GM19099 (cell line): ENCODE results near the gene CXCR6.

Source experiments
- POLR2A ChIP-seq: IDR thresholded peaks from 3 replicates; pipeline ENCODE4 v1.6.1; 2011; ENCODE audit warnings: low read depth; ENCODE audit not compliant: insufficient read length; ENCODE audit errors: extremely low read depth

Gene CXCR6

DNA sequence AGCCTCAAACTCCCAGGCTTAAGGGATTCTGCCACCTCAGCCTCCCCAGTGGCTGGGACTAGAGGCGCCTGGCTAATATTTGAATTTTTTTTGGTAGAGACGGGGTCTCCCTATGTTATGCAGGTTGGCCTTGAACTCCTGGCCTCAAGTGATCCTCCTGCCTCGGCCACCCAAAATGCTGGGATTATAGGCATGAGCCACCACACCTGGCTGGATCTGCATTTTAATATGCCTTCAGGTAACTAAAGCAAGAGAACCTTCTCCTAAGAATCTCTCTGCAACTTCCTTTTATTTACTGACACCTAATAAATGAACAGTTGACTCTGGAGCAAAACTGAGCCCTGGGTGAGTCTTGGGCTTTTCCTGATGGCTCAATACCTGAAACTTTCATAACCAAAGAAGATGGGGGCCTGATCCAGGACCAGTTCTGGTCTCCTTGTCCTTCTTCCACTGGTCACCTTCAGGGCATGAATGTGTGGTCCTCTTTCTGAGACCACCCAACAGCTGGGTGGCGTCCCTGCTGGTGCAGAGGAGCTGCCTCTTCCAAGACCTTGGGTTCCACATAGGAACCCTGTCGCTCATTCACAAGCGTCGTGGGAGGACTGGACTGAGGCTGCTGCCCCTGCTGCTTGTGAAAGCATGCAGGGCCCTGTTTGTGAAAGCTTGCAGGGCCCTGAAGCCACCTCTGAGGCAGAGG lies 28.8 kb upstream of the CXCR6 start:
- no peak for TF ChIP-seq POLR2A

DNA sequence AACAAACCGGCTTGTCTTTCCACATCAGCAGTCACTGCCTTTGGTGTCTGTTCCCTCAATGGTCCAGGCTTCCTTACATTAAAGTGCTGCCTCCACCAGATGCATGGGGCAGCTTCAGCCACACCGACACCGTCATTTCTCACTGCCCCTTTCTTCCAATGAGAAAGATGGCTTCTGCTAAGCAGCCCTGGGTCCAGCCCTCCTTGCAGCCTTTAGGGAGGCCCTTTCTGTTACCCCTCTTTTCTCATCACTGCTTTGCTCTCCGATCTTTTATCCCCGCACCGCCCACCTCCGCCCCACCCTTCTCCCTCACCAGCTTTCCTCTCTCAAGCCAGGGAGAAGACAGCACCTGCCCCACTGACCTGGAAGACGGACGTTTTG lies 28.2 kb upstream of the CXCR6 start:
- TF ChIP-seq POLR2A, result no peak

DNA sequence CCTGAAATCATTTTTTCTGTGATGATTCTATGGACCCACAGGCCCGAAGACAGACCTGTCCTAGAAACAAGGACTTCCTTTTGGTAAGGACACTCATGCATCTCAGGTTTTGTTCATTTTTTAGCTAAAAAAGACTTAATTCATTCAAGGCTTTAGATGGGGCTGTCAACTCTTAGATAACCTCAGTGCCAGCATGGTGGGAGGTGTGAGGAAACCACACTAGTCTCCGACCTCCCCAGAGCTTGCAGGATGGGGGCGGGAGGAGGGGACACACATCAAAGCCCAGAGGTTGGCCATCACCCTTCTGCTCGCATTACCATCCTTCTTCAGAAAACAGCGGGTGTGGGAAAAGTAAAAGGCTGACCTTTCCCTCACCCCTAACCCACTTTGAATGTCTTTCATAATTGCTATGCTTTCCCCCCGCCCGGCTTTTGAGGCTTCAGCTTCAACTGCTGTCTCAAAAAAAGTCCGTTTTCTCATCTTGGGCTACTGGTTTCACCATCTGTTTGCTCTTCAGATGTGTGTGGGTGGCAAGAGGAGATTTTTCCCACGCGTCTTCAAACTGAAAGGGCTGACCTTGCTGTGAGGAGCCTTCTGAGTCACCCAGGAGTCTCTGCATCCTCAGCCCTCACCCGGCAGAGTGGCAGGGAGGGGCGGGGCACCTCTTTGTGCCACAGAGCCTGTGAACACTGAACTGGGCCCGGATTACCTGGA lies 27.6 kb upstream of the CXCR6 start:
- TF ChIP-seq POLR2A, result no peak

DNA sequence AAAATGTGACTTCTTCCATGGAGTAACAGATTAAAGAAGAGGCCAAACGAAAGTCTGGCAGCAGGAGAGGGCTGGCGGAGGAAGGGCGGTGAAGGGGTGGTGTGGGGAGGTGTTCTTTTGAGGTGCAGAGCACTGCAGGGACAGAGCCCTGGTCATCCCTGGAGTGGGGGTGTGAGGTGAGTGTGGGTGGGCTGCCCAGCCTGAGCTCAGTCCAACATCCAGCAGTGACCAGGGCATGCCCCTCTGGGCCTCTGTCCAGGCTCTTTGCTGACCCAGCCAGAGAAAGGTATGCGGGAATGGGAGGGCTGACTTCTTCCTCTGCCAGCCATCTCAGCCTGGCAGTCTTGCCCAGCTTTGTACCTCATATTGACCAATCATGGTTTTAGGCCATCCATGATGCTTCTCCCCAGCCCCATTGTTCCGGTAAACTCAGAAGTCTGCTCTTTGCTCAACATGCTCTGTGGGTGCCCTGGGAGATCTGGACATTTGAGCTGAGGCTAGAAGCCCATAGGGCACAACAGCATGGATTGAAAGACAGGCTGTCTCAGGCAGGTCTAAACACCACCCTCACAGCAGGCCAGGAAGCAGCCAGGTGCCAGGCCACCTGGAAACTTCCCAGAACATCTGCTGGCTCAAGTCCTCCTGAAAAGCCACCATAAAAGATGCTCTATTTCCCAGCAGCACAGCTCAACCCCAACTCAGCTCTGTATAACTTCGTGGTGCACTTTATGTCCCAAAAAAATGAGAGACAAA lies 25.9 kb upstream of the CXCR6 start:
- no peak for TF ChIP-seq POLR2A

DNA sequence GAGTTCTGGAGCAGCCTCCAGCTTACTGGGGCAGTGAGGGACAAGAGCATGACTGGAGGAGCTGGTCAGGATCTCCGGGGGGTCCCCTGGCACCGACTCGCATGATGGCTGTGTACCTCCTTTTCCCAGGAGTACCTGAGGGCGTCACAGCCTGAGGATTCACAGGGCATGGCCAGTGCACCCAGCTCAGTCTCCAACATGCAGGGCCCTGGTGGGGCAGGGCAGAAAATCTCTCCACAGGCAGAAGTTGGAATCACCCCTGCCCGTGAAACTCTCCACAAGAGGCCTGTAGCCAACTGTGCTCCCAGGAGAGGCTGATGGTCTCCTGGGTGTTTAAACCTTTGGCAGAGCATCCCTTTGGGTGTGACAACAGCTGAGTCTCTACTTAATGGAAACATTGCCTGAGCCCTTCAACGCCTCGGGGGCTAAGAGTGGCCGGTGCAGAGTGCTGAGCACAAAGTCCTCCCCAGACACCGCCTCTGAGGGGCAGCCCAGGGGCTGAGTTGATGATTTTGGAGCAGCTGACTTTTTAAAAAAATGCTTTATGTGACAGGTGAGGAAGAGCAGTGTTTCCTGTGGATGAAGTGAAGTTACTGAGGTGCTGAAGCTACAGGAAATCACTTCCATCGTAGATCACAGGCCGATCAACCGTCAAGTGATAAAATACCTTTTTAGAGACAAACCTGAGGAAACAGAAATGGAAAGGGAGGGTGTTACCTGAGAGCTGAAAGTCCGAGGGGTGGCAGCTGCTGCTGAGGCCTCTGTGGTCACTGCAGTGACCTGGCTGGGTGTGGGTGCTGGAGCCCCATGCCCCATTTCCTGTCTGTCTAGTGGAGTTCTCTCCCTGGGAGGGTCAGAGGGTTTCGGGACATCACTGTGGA lies 21.9 kb upstream of the CXCR6 start:
- TF ChIP-seq POLR2A, result no peak

DNA sequence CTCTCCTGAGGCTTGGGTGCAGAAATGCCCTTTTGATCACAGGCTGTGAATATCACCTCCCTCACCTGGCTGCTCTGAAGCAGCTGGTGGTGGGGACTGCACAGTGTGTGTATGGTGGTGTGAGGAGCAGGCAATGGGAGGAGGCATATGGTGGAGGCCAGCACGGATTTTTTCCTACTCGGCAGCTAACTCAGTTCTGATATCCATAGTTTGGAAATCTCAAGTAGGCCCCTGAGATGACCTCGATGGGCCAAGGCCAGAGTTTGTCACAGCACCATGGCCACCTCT lies 21.3 kb upstream of the CXCR6 start:
- no peak for TF ChIP-seq POLR2A

DNA sequence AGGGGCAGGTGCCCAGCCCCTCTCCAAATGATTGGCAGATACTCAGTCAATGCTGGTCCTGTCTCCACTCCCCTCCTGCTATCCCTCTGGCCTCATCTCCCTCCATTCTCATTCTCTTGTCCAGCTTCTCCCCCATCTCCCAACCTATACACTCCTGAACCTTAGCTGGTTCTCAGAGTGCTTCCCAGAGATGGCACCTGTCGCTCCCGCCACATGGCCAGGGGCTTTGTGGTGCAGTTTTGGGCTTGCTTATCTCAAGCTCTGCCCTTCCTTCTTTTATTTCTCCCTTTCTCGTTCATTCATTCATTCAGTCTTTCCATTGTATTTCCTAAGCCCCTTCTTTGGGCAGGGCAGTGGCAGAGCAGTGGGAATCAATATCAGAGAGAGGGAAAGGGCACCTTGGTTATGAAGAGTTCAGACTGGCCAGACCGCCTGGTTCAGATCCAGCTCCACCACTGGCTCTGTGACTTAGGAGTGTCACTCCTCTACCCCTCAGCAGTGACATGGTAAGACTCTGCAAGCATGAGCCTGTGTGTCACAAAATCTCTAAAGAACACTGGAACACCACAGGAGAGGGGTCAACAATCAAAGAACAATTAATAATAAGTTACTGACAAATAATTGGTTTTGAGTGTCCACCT lies 20.2 kb upstream of the CXCR6 start:
- TF ChIP-seq POLR2A, result no peak

DNA sequence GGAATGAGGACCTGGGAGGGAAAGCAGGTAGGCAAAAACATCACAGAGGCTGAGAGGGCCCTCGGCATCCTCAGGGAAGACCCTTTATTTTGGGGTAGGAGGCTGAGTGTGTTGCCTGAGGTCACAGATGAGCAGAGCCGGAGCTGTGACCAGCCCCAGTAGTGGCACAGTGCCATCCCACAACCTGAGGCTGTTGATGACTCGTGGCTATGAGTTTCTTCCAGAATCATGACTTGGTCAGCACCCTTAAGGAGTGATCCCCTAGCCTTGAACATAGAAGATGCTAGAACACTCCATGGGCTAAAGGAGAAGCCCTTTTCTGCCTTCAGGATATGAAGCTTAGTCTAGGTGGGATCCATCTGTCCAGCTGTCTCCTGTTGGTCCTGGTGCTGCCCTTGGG lies 19.5 kb upstream of the CXCR6 start:
- TF ChIP-seq POLR2A, result no peak

DNA sequence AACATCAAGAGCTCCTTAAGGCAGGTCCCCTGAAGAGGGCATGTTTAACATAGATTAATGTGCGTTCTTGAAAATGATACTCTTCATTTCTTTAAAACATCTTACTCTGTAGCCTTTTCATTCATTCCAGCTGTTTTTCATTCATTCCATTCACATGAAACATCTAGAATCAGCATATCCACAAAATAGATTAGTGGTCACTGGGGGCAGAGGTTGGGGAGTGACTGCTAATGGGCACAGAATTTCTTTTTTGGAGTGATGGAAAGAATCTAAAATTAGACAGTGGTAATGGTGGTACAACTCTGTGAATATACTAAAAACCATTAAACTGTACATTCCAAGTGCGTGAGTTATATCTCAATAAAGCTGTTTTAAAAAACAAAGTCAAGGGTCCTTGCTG lies 15.4 kb upstream of the CXCR6 start:
- TF ChIP-seq POLR2A, result no peak

DNA sequence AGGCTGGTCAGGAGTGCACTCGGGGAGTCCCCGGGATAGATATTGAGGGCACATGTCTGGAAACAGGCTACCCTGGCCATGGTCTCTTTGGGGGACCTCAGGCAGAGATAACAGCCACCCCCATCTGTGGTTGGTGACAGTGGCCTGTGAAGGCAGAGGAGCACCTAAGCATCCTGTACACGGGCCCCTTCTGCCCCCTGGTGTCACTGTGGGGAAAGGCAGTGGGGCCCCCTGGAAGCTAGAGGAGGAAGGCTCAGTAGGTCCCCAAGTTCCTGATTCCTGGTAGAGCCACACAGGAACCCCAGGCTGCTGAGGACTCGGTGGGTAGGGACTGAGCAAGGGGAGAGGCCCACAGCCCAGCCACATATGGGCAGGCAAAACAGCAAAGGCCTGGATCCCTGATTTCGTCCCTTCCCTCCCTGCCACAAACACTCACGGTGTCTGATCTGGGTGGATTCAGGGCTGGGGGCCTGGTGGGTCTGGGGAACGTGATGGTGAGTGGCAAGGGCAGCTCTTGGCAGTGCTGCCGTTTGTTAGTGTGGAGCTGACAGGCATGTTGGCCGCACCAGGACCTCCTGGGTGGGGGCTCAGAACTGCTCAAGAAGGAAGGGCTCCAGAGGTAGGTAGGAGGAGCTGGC lies 14.1 kb upstream of the CXCR6 start:
- no peak for TF ChIP-seq POLR2A

DNA sequence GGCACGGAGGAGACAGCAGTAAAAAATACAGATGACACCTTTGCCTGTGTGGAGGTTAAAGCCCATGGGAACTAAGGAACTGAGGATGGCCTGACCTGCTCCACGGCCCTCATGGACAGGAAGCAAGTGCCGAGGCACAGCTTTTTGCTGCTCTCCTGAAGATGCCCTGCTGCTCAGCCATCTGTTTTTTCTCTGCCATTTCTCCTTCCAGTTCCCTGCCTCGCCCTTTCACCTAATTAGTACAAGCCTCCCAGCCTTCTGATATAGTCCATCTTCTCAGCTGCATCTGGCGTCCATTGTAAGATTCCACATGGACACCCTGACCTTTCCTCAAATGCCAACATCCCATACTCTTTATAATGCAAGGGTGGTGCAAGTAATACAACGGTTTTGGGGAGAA lies 11.8 kb upstream of the CXCR6 start:
- TF ChIP-seq POLR2A, result no peak

DNA sequence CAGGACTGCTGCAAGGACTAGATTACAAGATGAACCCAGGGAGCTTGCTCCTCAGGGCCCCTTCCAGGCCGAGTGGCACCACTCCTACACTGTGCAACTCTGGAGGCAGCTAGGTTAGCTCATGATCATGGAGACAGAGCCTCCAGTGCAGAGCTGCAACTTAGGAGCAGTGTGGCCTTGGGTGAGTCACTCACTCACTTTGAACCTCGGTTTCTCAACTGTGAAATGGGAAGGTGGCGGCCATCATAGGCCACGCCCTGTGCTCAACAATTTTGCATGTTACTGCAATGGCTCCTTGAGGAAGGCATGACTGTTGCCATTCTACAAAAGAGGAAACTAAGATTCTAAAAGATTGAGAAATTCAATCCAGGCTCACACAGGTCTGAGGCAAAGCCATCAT lies 11.2 kb upstream of the CXCR6 start:
- TF ChIP-seq POLR2A, result no peak

DNA sequence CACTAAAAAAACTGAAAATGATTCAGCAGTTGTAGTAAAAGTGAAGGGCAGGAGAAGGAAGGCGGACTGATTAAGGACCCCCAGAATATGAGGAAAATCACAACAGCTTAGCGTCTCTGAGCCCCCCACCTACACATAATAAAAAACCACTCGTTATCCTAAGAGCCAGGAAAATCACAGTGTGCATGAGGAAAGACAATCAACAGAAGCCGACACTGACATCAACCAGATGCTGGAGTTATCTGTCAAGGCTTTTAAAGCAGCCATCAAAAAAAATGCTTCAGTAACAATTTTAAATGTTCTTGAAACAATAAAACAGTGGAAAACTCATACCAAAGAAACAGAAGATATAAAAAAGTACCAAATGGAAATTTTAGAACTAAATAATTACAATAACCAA lies 9.7 kb upstream of the CXCR6 start:
- no peak for TF ChIP-seq POLR2A

DNA sequence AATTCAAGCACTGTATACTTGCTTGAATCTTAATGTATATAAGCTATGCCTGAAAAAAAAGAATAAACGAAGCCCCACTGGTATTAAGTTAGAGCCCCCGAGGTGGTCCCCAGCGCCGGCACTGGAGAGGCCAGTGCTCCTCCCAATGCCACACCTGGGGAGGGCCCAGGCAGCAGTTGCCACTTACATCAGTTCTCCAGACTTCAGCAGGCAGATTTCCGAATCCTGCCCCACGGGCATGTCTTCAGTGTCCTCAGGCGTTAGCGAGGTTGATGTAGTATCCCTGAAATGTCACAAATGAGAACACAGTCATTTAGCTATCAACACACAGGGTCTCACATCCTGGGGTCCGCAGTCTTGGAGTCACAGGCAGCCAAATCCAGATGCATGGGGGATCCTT lies 7.0 kb upstream of the CXCR6 start:
- no peak for TF ChIP-seq POLR2A
